Measurements from ENCODE around the gene SHTN1.

The SHTN1 gene
- total RNA-seq = 0 to 1.6 (median 0.07) reads per million in 9 experiments

- DNase-seq (no peak), ATAC-seq (replicated peaks) (peak; percentile 31)
- H3K27me3 Mint-ChIP-seq = peaks cover 21 to 41% of the 10 kb centered on the region in 2 donors
- H3K9me3 Mint-ChIP-seq = no peaks in the 10 kb centered on the region
- peak within 1 kb of the TSS; percentile 47 to 56 for H3K4me3 Mint-ChIP-seq
- H3K36me3 Mint-ChIP-seq (ENCODE audit: insufficient read depth) = no peaks in the 10 kb centered on the region
- H3K27ac Mint-ChIP-seq = no peak within 1 kb of the TSS
- peaks cover 0 to 2% of the 10 kb centered on the region in 2 donors for H3K4me1 Mint-ChIP-seq (ENCODE audit: low read depth in 2 of 2)
Measured at GRCh38 chr10:117005026-117005526, at the start of gene SHTN1. Gene SHTN1, minus strand, starts transcription at chr10:117005187. Its CDS starts 108 bp downstream, at chr10:117005079.

GRCh38 chr10:117053482-117053881, 48.5 kb upstream of the SHTN1 start:
- no peak for DNase-seq
- H3K9me3 Mint-ChIP-seq = peaks cover 0 to 7% of the 10 kb centered on the region in 2 donors
- peaks cover 0 to 13% of the 10 kb centered on the region in 2 donors for H3K27me3 Mint-ChIP-seq
- ATAC-seq (replicated peaks) = no peak
- H3K4me1 Mint-ChIP-seq (ENCODE audit: low read depth in 2 of 2) = no peaks in the 10 kb centered on the region
- no peak overlapping the region for H3K27ac Mint-ChIP-seq
- no peak overlapping the region for H3K4me3 Mint-ChIP-seq
- H3K36me3 Mint-ChIP-seq (ENCODE audit: insufficient read depth) = no peaks in the 10 kb centered on the region

DNA sequence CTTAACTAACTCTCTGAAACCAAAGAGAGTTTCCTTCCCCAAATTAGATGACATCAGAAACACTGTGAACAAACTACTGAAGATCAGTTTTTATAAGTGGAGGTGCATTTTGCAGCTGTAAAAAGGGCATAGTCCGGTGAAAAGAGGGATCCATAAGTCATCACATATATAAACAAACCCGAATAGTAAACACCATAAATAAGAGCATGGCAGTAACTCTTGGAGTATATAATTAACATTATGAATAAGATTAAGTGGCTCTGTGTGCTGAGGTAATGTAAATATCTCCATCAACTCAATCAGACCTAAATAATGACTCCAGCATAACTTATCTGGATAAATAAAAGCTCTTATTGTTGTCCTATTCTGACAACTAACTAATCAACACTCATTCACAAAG, 43.0 kb upstream of the SHTN1 start:
- H3K27ac Mint-ChIP-seq = no peak overlapping the region
- H3K9me3 Mint-ChIP-seq = peaks cover 6 to 15% of the 10 kb centered on the region in 2 donors
- no peaks in the 10 kb centered on the region for H3K36me3 Mint-ChIP-seq (ENCODE audit: insufficient read depth)
- no peak overlapping the region for H3K4me3 Mint-ChIP-seq
- no peaks in the 10 kb centered on the region for H3K4me1 Mint-ChIP-seq (ENCODE audit: low read depth in 2 of 2)
- DNase-seq (no peak), ATAC-seq (replicated peaks) (no peak)
- H3K27me3 Mint-ChIP-seq = no peaks in the 10 kb centered on the region

GRCh38 chr10:117016266-117016665, 11.3 kb upstream of the SHTN1 start:
- Mint-ChIP-seq H3K4me1 (ENCODE audit: low read depth in 2 of 2) (no peaks in the 10 kb centered on the region), H3K9me3 (no peaks in the 10 kb centered on the region), H3K4me3 (no peak overlapping the region)

GRCh38 chr10:117014835-117015234, 9.8 kb upstream of the SHTN1 start:
- H3K27me3 Mint-ChIP-seq = no peaks in the 10 kb centered on the region
- H3K27ac Mint-ChIP-seq = no peak overlapping the region
- no peaks in the 10 kb centered on the region for H3K4me1 Mint-ChIP-seq (ENCODE audit: low read depth in 2 of 2)
- ATAC-seq (replicated peaks) (no peak), DNase-seq (no peak)
- H3K9me3 Mint-ChIP-seq = no peaks in the 10 kb centered on the region
- no peak overlapping the region for H3K4me3 Mint-ChIP-seq
- H3K36me3 Mint-ChIP-seq (ENCODE audit: insufficient read depth) = no peaks in the 10 kb centered on the region

More at GRCh38 chr10:117016266-117016665, 11.3 kb upstream of the SHTN1 start:
- ATAC-seq (replicated peaks) (no peak), DNase-seq (no peak)
- no peaks in the 10 kb centered on the region for H3K27me3 Mint-ChIP-seq
- no peaks in the 10 kb centered on the region for H3K36me3 Mint-ChIP-seq (ENCODE audit: insufficient read depth)
- H3K27ac Mint-ChIP-seq = no peak overlapping the region

- Mint-ChIP-seq H3K36me3 (ENCODE audit: insufficient read depth) (no peaks in the 10 kb centered on the region), H3K4me1 (ENCODE audit: low read depth in 2 of 2) (peaks cover 0 to 2% of the 10 kb centered on the region in 2 donors), H3K27me3 (peaks cover 21 to 27% of the 10 kb centered on the region in 2 donors), H3K9me3 (no peaks in the 10 kb centered on the region), H3K4me3 (no peak overlapping the region), H3K27ac (no peak overlapping the region)
- DNase-seq (no peak), ATAC-seq (replicated peaks) (no peak)
Measured at GRCh38 chr10:117007080-117007479, 2.1 kb upstream of the SHTN1 start.

GRCh38 chr10:117005527-117006055, 604 bp upstream of the SHTN1 start:
- H3K27ac Mint-ChIP-seq = no peak overlapping the region
- H3K27me3 Mint-ChIP-seq = peaks cover 21 to 36% of the 10 kb centered on the region in 2 donors
- H3K4me1 Mint-ChIP-seq (ENCODE audit: low read depth in 2 of 2) = peaks cover 0 to 2% of the 10 kb centered on the region in 2 donors
- H3K4me3 Mint-ChIP-seq = peak overlapping the region in 1 of 2 donors; percentile 56
- no peaks in the 10 kb centered on the region for H3K36me3 Mint-ChIP-seq (ENCODE audit: insufficient read depth)
- no peaks in the 10 kb centered on the region for H3K9me3 Mint-ChIP-seq
- no peak for ATAC-seq (replicated peaks)
- DNase-seq = no peak

- H3K9me3 Mint-ChIP-seq = no peaks in the 10 kb centered on the region
- ATAC-seq (replicated peaks) (no peak), DNase-seq (no peak)
- H3K4me3 Mint-ChIP-seq = peak overlapping the region; percentile 47 to 56
- peaks cover 0 to 2% of the 10 kb centered on the region in 2 donors for H3K4me1 Mint-ChIP-seq (ENCODE audit: low read depth in 2 of 2)
- no peak overlapping the region for H3K27ac Mint-ChIP-seq
- H3K36me3 Mint-ChIP-seq (ENCODE audit: insufficient read depth) = no peaks in the 10 kb centered on the region
- peaks cover 21 to 41% of the 10 kb centered on the region in 2 donors for H3K27me3 Mint-ChIP-seq
Measured at GRCh38 chr10:117004227-117005025, 561 bp downstream of the SHTN1 start.

DNA sequence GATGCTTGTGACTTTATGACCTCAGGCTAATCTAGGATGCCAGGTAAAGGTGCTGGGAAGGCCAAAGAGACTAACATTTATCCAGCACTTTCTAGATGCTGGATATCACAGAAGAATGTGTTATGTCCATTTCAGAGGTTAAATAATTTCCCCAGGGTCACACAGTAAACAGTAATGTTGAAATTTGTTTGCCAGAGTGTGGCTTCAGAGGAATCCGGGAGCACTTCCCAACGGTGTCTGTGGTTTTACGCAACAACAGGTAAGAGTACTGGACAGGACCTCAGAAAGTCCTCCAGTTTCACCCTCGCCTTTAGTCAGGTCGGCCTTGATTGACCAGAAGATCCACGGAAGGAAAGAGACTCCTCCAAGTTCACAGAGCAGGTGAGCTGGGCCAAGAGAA, 1.7 kb downstream of the SHTN1 start:
- Mint-ChIP-seq H3K4me3 (no peak overlapping the region), H3K27ac (no peak overlapping the region), H3K36me3 (ENCODE audit: insufficient read depth) (no peaks in the 10 kb centered on the region), H3K27me3 (peaks cover 21 to 41% of the 10 kb centered on the region in 2 donors), H3K4me1 (ENCODE audit: low read depth in 2 of 2) (peaks cover 0 to 2% of the 10 kb centered on the region in 2 donors), H3K9me3 (no peaks in the 10 kb centered on the region)
- DNase-seq (no peak), ATAC-seq (replicated peaks) (no peak)

- peaks cover 0 to 2% of the 10 kb centered on the region in 2 donors for H3K4me1 Mint-ChIP-seq (ENCODE audit: low read depth in 2 of 2)
Measured at GRCh38 chr10:117002206-117002605, 2.8 kb downstream of the SHTN1 start.

DNA sequence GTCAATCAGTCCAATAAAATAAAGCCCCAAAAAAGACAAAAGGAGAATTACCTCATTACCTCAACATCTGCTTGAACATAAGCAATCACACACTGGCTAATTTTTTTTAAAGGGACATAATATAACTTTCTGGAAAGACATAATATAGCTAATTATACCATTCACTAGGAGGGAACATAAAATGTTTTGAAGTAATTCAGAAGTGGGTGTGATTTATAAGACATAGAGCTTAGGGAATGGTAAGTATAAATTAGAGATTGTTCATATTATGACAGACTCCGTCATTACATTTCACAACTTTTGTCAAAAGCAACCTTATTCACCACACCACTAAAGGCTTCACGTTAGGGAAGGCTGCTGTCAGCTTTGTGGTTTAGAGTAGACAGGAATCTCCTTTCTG, 3.8 kb downstream of the SHTN1 start:
- no peak for DNase-seq
- Mint-ChIP-seq H3K27me3 (peaks cover 20 to 51% of the 10 kb centered on the region in 2 donors), H3K36me3 (ENCODE audit: insufficient read depth) (no peaks in the 10 kb centered on the region), H3K4me1 (ENCODE audit: low read depth in 2 of 2) (peaks cover 0 to 2% of the 10 kb centered on the region in 2 donors), H3K9me3 (no peaks in the 10 kb centered on the region), H3K27ac (no peak overlapping the region), H3K4me3 (no peak overlapping the region)
- ATAC-seq (replicated peaks) = no peak

More at GRCh38 chr10:117002206-117002605, 2.8 kb downstream of the SHTN1 start:
- Mint-ChIP-seq H3K36me3 (ENCODE audit: insufficient read depth) (no peaks in the 10 kb centered on the region), H3K4me3 (no peak overlapping the region), H3K27ac (no peak overlapping the region), H3K27me3 (peaks cover 21 to 47% of the 10 kb centered on the region in 2 donors), H3K9me3 (no peaks in the 10 kb centered on the region)
- no peak for DNase-seq
- no peak for ATAC-seq (replicated peaks)

GRCh38 chr10:117000580-117000979, 4.4 kb downstream of the SHTN1 start:
- ATAC-seq (replicated peaks) (no peak), DNase-seq (no peak)
- Mint-ChIP-seq H3K27ac (no peak overlapping the region), H3K27me3 (peaks cover 15 to 46% of the 10 kb centered on the region in 2 donors), H3K9me3 (no peaks in the 10 kb centered on the region), H3K4me1 (ENCODE audit: low read depth in 2 of 2) (peaks cover 0 to 2% of the 10 kb centered on the region in 2 donors), H3K36me3 (ENCODE audit: insufficient read depth) (no peaks in the 10 kb centered on the region), H3K4me3 (no peak overlapping the region)

GRCh38 chr10:116998172-116998571, 6.8 kb downstream of the SHTN1 start:
- Mint-ChIP-seq H3K4me3 (no peak overlapping the region), H3K27ac (no peak overlapping the region), H3K36me3 (ENCODE audit: insufficient read depth) (no peaks in the 10 kb centered on the region), H3K27me3 (peaks cover 0 to 27% of the 10 kb centered on the region in 2 donors), H3K9me3 (no peaks in the 10 kb centered on the region), H3K4me1 (ENCODE audit: low read depth in 2 of 2) (no peaks in the 10 kb centered on the region)
- DNase-seq = no peak
- no peak for ATAC-seq (replicated peaks)

DNA sequence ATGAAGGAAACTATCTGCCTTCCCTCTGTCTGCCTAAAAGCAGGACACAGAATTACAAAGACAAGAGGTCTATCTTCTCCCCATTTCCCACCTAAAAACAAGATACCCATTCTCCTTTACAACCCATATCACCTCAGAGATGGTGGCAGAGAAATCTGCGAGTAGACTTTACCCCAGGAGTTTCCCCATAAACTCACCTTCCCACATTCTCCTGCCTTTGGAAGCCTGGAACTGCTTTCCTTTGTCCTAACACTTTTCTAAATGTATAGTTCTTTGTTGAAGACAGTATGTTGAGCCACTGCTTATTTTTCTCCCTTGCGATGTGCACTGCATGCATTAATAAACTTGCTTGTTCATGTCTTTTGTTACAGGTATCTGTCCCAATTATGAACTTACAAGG, 8.0 kb downstream of the SHTN1 start:
- Mint-ChIP-seq H3K27ac (no peak overlapping the region), H3K36me3 (ENCODE audit: insufficient read depth) (no peaks in the 10 kb centered on the region), H3K27me3 (peaks cover 0 to 26% of the 10 kb centered on the region in 2 donors), H3K4me1 (ENCODE audit: low read depth in 2 of 2) (no peaks in the 10 kb centered on the region), H3K9me3 (no peaks in the 10 kb centered on the region), H3K4me3 (no peak overlapping the region)
- no peak for ATAC-seq (replicated peaks)
- DNase-seq = no peak
